Activated T-cell treated with anti-CD3 and anti-CD28 coated beads for 1 hour (primary cell): ENCODE results near the gene KLHL15.
"Not testable (repeated sequence)": the region's sequence is repeated elsewhere in the genome, so short reads cannot be mapped to it uniquely, and the experiment has no call there.

Source experiments
- DNase-seq: peaks from one replicate; pipeline ENCODE4 v3.0.0-alpha.2; 2020; ENCODE audit warnings: low read depth

KLHL15 gene

DNA sequence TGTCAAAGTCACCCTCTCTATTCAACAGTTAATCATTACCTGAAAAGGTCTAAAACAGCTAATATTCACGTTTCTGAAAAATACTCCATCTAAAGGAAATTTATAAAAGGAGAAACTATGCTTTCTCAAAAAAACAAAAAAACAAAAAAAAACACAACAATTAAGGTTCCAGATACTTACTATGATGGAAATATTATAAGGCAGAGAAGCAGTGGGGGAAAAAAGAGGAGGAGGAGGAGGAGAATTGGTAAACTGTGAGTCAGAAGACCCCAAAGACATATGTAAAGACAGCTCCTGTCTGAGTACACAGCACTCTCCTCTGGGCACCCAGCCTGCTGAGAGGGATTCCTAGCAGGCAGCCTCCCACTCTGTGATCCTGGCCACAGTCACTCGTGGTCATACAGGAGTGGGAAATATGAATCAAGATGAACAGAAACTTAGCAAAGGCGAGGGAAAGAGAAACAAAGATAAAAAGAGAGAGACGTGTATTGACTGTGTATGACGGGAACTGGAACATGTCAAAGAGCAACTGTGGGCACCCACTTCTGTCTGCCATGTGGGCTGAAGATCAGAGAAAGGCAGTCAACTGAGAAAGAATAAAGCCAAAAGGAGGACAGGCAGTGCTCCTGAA lies 12.5 kb downstream of the KLHL15 start:
- DNase-seq: peak; percentile 0

DNA sequence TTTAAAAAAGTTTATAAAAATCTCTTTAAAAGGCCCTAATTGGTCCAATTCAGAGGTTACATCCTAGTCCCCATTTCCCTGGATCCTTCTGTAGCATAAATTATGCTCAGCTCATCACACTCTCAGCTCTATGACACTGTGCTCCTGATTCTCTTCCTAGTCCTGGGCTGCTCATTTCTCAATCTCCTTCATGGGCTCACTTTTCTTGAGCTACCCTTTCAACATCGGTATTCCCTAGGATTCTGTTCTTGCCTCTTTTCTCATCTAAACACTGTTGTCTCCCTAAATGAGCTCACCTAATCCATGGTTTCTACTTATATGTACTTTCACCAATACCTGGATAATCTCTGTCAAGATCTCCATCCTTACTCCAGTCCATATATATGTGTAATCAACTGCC lies 14.7 kb downstream of the KLHL15 start:
- DNase-seq: no peak

DNA sequence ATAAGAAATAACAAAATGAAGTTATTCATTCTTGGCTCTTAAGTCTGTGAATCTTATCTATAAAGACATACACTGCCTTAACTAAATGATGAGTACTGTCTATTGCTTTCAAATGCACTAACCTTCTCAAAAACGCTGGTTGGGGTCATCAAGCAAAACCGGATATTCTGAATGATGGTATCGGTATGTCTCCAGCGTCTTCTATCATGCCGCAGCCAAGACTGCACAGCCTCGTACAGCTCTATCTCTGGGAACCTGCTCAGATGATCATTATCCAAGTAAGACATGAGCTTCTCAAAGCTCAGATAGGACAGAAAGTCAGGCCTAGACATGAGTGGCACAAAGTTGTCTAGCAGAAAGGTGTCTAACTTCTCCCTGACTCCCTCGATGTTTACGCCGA lies 21.1 kb downstream of the KLHL15 start:
- DNase-seq: no peak

DNA sequence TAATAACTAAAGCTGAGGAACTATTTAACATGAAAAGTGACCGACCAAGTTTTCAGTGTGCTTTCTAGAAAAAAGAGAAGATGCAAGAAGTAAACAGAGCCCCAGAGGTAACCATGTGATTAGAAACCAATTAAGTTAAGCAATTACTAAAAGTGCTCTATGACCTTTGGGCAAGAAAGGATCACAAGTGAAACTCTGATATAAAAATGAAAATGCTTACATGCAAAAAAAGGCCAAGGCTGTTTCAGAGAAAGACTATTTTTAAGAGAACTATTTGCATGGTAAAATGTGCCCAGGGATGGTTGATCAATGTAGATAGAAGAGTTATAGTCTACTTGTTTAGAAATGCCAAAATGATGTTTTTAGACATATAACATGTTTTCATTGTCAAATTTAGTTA lies 22.0 kb downstream of the KLHL15 start:
- DNase-seq: no peak

DNA sequence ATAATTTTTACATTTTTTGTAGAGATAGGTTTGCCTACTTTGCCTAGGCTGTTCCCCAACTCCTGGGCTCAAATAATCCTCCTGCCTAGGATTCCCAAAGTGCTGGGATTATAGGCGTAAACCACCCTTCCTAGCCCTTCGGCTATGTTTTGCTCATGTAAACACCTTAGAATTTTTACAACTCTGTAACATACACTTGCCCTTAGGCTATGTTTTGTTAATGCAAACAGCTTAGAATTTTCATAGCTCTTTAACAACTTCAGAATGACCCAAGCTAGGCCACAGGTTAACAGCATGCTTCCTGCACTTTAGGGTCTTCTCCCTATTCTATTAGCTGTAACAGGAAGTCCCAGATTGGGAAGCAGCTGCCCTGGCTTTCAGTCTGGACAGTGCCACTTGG lies 24.2 kb downstream of the KLHL15 start:
- DNase-seq: no peak

DNA sequence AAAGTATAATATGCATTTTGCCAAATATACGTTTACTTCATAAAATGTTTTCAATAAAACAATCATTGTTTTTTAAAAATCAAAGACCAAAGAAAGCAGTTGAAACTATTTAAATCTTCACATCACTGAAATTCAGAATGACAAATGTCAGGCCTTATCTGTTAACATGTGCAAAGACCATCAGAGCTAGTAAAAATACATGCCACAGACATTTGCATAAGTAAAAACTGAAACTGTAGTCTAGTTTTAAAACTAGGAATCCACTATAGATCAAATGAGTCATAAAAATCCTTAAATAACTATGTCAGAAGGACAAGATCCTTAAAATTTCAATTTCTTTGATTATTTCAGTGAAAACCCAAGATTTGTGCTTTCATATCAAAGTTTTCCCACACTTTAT lies 24.8 kb downstream of the KLHL15 start:
- no peak for DNase-seq

DNA sequence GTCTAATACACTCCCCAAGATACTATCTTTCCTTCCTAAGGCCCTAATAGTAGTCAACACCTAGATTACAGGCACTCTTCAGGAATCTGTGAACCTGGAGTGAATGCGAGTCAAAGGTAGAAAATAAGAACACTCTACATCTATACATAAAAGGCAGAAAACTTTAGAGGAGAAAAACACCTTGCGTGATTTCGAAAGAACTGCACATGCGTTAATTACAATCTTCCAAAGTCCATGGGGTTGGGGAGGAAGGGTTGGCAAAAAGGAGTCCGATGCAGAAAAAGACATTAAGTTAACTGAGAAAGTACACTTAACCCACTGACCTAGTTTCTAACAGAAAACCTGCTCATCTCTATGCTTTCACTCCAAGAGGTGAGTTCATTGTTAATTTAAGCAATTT lies 27.3 kb downstream of the KLHL15 start:
- DNase-seq: no peak

DNA sequence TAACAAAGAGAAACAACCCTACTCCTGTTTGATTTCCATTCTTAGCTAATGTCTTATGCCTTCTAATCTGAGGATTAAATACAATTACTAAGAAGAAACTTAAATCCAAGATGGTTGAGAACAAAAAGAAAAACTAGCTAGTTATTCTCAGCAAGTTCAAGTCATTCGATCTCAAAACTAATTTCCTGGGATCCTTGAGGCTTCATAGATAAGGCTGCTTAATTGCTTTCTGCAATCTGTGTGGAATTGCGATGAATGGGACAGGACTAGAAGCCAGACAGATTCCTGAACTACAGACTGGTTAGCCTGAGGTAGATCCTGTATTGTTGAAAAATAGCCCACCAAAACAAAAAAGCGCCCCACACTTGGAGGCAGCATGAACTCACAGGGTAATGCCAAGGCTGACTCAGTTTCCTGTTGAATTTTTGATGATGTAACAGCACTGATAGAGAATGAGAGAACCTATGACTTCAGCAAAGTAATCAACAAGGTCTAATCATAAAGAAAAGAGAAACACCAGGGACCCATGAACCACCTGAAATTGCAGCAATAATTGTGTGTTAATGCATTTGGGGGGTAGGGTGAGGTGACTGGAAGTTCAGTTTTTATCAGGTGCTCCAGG lies 33.9 kb downstream of the KLHL15 start:
- DNase-seq: no peak

DNA sequence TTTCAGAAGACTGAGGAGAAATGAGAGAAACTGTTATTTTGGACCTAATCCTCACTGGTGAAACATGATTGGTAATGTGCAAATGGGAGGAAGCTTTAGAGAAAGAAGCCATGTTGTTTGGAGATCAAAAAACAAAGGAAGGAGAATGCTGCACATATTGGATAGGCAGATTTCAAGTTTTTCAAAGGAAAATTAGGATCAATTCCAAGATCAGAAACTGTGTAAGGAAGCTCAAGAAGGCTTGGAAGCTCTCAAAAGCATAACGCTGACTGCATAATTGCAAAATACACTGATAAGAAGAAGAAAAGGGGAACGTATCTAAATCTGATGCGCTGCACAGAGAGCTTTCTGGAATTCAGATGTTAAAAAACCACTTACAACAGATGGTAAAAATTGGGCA lies 34.6 kb downstream of the KLHL15 start:
- no peak for DNase-seq

DNA sequence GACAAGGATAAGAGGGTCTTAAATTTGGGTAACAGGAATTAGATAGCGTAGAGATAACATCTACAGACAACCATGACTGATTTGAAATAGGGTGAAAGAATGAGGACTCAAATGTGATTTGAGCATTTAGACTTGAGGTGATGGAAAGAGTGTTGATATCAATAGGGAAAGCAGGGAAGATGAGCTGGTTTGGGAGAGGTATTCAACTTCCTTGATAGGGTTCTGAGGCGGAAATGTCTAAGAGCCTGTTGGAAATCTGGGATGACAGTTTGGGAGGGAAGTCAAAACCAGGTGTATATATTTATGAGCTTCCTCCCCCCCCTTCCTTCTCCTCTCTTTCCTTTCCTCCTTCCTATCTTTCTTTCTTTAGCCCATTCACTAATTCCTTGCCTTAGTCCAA lies 36.5 kb downstream of the KLHL15 start:
- DNase-seq: no peak

DNA sequence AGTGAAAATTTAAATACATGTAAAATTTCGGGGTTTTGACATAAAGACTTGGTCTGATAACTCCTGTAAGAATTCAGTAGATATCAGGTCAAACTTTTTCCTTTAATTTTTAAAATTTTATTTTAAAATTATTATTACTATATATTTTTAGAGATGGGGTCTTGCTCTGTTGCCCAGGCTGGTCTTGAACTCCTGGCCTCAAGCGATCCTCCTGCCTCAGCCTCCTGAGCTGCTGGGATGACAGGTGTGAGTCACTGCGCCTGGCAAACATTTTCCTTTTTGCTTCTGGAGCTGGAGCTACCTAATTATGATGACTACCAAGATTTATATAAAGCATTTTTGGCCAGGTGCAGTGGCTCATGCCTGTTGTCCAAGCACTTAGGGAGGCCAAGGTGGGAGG lies 37.3 kb downstream of the KLHL15 start:
- no peak for DNase-seq

DNA sequence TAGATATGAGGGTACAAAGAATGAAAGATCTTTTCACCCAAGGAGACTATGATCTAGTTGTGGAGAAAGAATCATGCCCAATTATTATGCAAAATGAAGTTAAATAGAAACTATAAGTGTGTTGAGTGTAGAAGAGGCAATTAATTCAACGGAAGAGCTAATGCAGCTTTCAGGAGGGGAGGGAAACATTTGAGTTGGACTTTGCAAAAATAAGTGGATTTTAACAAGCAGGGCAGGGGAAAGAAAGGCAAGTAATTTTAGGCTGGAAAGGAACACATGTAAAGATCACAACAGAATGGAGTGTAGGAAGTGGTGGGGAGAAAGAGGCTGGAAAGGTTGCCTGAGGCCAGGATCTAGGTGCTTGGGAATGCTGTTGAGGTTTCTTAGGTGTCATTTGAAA lies 44.1 kb downstream of the KLHL15 start:
- no peak for DNase-seq

DNA sequence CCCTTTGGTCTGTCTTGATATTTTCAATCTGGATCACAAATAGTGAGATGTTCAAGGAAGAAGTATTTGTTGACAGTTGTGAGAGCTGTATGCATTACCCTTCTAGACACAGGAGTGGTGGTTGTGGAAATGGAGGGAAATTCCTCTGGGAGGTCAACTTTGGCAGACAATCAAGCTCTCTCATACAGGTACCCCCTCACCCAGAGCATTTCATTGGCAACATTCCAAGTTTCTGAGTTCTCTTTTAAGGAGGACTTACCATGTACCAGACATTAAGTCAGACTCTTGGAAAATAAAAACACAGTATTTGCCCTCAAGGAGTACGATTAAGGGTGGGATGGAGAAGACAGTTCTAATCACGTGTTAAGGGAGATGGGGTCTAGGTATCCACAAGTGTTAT lies 45.3 kb downstream of the KLHL15 start:
- DNase-seq: no peak

DNA sequence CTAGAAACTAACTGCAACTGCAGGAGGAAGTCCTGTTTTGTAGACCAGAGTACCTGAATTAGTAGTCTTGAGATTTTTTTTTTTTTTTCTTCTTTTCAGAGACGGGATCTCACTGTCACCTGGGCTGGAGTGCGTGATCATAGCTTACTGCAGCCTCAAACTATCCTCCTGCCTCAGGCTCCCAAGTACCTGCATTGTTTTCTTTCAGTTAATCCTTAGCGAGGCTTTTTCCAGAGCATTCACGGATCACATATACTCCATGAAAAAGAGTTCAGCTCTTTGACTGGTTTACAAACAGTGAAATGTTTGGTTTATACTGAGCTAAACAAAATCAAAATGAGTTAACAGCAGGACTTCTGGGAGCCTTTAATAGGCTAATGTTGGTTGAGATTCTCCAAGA lies 45.8 kb downstream of the KLHL15 start:
- no peak for DNase-seq

DNA sequence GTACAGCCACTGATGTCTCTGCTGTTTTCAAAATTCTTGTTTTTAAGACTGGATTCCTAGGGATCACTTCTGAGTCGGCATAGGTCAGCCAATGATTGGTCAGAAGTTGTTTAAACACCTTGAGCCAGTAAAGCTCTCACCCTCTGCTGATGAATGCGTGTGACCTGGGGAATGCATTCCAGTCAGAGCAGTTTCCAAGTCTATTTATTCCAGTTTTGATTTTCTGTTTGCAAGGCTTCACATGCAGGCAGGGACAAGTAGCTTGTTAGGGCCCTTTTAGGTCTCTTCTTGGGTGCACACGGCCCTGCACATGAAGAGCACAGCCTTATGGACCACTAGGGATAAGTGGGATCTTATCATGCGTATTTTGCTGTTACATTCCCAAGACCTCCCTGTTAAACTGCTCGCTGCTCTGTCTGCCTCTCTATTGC lies 47.0 kb downstream of the KLHL15 start:
- no peak for DNase-seq

DNA sequence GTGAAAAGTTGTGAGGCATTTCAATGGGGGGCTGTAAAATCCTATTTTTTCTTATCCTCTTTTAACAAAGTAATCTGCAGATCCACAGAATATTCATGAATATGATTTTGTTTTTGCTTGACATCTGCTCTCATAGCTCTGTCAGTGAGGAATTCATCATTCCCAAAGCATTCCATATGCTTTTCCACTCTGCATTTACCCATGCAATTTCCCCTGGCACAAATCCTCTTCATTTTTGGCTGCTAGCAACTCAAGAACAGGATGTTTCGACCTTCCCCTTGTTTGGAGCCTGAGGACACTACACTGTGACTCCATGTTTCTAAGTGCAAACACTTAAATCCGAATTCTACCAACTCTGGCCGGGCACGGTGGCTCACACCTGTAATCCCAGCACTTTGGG lies 48.5 kb downstream of the KLHL15 start:
- no peak for DNase-seq

DNA sequence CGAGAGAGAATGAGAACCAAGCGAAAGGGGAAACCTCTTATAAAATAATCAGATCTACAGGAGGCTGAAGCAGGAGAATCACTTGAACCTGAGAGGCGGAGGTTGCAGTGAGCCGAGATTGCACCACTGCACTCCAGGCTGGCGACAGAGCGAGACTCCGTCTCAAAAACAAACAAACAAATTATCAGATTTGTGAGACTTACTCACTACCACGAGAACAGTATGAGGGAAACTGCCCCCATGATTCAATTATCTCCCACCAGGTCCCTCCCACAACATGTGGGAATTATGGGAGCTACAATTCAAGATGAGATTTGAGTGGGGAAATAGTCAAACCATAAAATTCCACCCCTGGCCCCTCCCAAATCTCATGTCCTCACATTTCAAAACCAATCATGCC lies 61.4 kb downstream of the KLHL15 start:
- DNase-seq: not testable (repeated sequence)

DNA sequence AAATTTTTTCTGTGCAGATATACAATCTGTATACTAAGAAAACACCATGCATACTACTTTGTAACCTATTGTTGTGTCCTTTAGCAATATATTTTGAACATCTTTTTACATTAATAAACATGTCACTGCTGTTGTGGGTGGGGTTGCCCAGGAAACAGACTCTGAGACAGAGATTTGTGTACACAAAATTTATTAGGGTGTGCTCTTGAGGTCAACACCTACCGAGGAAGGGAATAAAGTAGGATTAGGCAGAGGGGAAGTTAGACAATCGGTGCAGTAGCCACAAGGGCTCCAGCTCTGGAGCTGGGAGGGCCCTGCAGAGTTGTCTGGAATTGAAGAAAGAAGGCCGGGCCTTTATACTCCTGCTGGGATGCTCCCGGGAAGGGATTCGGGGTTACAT lies 62.8 kb downstream of the KLHL15 start:
- DNase-seq: no peak

DNA sequence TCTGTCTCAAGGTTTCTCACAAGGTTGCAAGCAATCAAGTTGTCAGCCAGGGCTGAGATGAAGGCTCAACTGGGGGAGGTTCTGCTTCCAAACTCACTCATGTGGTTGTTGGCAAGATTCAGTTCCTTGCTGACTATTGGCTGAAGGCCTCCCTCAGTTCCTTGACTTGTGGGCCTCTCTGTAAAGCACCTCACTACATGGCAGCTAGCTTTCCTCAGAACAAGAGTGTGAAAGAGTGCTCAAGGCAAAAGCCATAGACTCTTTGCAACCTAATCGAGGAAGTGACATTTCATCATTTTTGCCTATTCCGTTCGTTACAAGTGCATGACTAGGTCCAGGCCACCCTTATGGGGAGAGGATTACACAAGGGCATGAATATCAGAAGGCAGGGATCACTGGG lies 67.2 kb downstream of the KLHL15 start:
- DNase-seq: no peak

DNA sequence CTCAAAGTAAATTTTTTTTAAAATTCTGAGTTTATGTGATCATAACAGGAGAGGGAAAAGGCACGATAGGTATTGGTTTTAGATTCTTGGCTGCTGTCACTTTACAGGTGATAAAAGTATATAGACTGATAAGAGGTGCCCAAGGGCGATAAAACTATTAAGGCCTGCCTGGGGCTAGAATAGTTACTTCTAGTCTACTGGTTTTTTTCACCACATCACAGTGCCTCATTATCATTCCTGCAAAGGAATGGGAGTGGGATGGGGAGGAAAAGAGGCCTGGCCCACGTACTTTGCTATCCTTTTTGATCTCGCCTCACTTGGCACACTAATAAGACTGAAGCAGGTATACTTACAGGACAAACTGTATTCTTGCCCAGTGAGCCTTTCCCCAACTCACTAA lies 72.6 kb downstream of the KLHL15 start:
- no peak for DNase-seq

DNA sequence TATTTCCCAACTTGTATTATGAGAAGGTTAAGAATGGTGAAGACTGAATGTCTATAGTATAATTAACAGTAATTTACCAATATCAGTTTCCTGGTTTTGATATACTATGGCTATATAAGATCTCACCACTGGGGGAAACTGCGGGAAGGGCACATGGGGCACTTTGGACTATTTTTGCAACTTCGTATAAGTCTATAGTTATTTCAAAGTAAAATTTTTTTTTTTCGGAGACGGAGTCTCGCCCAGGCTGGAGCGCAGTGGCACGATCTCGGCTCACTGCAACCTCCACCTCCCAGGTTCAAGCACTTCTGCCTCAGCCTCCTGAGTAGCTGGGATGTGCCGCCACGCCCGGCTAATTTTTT lies 73.1 kb downstream of the KLHL15 start:
- no peak for DNase-seq

DNA sequence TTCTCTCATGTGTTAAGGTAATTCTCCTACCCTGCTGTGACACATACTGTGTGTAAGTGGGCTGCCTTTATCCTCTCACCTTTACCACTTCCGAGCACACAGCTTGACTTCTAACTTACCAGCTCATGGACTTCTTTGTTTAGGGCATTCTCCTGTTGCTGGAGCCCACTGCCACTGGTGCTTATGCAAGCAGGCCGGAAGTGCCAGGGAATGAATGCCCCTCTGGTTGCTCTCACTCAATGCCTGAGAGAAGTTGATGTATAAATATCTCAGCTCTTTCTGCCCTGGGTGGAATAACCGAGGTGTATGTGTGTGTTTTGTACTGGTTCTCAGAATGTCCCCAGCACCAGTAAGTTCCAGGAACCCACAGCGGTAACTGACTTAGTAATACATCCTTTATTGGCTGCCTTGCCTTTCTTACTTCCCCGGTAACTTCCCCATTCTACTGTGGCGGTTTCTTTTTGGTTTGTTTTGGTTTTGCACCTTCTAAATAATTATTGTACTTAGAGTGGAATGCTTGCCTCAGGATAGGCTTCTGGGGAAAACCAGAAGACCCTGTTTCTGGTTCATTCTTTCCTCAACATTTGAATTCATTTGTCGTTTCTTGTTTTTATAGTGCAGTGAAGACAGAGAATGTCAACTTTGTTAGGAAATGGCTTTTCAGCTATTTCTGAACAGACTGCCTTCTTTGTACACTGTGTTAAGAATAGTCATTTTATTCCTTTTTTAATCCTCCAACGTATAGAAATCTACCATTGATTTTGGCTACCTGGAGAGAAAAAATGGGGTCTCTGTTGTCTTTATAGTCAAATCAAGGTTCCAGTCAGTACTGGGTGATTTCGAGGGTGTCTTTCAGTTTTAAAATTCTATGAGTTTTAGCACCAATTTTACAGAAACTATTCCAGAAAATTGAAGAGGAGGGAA lies 73.7 kb downstream of the KLHL15 start:
- DNase-seq: peak; percentile 0

DNA sequence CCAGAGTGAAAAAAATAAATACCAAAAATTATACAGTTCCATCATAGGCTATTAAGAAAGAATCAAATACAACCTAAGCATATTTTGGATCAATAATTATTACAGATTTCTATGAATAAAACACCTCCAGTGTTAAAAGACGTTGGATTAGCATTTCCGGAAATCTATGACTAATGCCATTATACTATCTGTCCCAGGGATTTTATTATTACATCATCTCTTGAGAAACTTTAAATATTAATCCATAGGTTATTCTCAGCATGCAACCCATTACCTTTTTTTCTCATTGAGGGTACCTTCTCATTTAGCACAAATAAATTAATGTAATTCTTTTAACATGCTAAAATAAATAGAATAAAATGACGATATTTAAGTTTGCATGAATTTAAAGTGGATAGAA lies 74.6 kb downstream of the KLHL15 start:
- no peak for DNase-seq
